WTC11 (cell line): ENCODE measurements around the gene MERTK. TPM values are rescaled to one million over a fixed set of nuclear protein-coding genes. Genes with fewer than 3 reads are reported as not detected.
"Not testable (repeated sequence)": the region's sequence is repeated elsewhere in the genome, so short reads cannot be mapped to it uniquely, and the experiment has no call there.

Experiments used
- ATAC-seq: fragments of 200-7000 bp; cut with Tn5 transposase; 2 replicates; pipeline ENCODE4 v1.10.0; 2021; ENCODE audit warnings: mild to moderate bottlenecking, moderate library complexity
- CTCF ChIA-PET: fragments of 300-600 bp; sonication (Branson Sonifier 250); formaldehyde crosslinking; loops from one replicate; lab custom pipeline; 2021; ENCODE audit warnings: antibody characterized with exemption; lab: Charles Lee
- POLR2A ChIA-PET: fragments of 350-600 bp; sonication (Branson Sonifier 250); formaldehyde crosslinking; loops from one replicate; lab custom pipeline; 2021; ENCODE audit warnings: antibody characterized with exemption; lab: Charles Lee
- DNase-seq: peaks from one replicate; pipeline ENCODE4 v3.0.0; 2021; ENCODE audit warnings: low spot score
- H3K27ac Mint-ChIP-seq: 2 replicates; pipeline ENCODE4 v1.8.0; 2021; ENCODE audit warnings: mixed read lengths
- H3K27me3 Mint-ChIP-seq: 2 replicates; pipeline ENCODE4 v1.8.0; 2021; ENCODE audit warnings: low read depth, mild to moderate bottlenecking, moderate library complexity, mixed read lengths
- H3K36me3 Mint-ChIP-seq: 2 replicates; pipeline ENCODE4 v1.8.0; 2021; ENCODE audit warnings: mixed read lengths
- H3K4me1 Mint-ChIP-seq: 2 replicates; pipeline ENCODE4 v1.8.0; 2022; ENCODE audit warnings: mixed read lengths
- H3K4me3 Mint-ChIP-seq: 2 replicates; pipeline ENCODE4 v1.8.0; 2021; ENCODE audit warnings: mild to moderate bottlenecking, moderate library complexity, mixed read lengths
- H3K9me3 Mint-ChIP-seq: 2 replicates; pipeline ENCODE4 v1.8.0; 2021; ENCODE audit warnings: mixed read lengths
- ATF1 ChIP-seq: sonication (generic); formaldehyde crosslinking; IDR thresholded peaks from 2 replicates; pipeline ENCODE4 v1.8.1; 2023; ENCODE audit warnings: mild to moderate bottlenecking, moderate library complexity, missing genetic modification reagents
- CDX4 ChIP-seq: fragments of 250-450 bp; sonication (Bioruptor Pico); IDR thresholded peaks from 2 replicates; pipeline ENCODE4 v1.9.0; 2021; ENCODE audit warnings: moderate library complexity, mild to moderate bottlenecking, inconsistent platforms, borderline replicate concordance
- ETV6 ChIP-seq: sonication (generic); formaldehyde crosslinking; IDR thresholded peaks from 2 replicates; pipeline ENCODE4 v1.8.1; 2022; ENCODE audit warnings: mild to moderate bottlenecking, missing genetic modification reagents
- GABPB1 ChIP-seq: sonication (generic); formaldehyde crosslinking; IDR thresholded peaks from 2 replicates; pipeline ENCODE4 v1.8.1; 2023; ENCODE audit warnings: mild to moderate bottlenecking, missing genetic modification reagents
- NR2C2 ChIP-seq: sonication (generic); formaldehyde crosslinking; IDR thresholded peaks from 2 replicates; pipeline ENCODE4 v1.8.0; 2022; ENCODE audit warnings: mild to moderate bottlenecking, missing genetic modification reagents
- RORB ChIP-seq: fragments of 250-450 bp; sonication (Bioruptor Pico); IDR thresholded peaks from 2 replicates; pipeline ENCODE4 v1.9.0; 2021; ENCODE audit warnings: mild to moderate bottlenecking
- SMAD4 ChIP-seq: sonication (generic); formaldehyde crosslinking; IDR thresholded peaks from 2 replicates; pipeline ENCODE4 v1.8.0; 2022; ENCODE audit warnings: mild to moderate bottlenecking, missing genetic modification reagents
- TCF7 ChIP-seq: sonication (generic); formaldehyde crosslinking; IDR thresholded peaks from 2 replicates; pipeline ENCODE4 v1.8.0; 2022; ENCODE audit warnings: mild to moderate bottlenecking, low read depth, missing genetic modification reagents, moderate library complexity
- ZNF232 ChIP-seq: sonication (generic); formaldehyde crosslinking; IDR thresholded peaks from 2 replicates; pipeline ENCODE4 v1.8.0; 2022; ENCODE audit warnings: mild to moderate bottlenecking, missing genetic modification reagents
- ZNF317 ChIP-seq: sonication (generic); formaldehyde crosslinking; IDR thresholded peaks from 2 replicates; pipeline ENCODE4 v1.8.1; 2023; ENCODE audit warnings: low read depth, mild to moderate bottlenecking, moderate library complexity, missing genetic modification reagents, borderline replicate concordance
- ZNF423 ChIP-seq: fragments of 250-450 bp; sonication (Bioruptor Pico); IDR thresholded peaks from 2 replicates; pipeline ENCODE4 v2.1.2; 2022; ENCODE audit warnings: mild to moderate bottlenecking, moderate library complexity
- total RNA-seq: library from RNA; stranded (reverse); gene quantifications from 3 replicates; pipeline ENCODE4 v1.2.3, GENCODE V29; 2021
- TF ChIP-seq, protein P1 (sequence below): sonication (generic); formaldehyde crosslinking; IDR thresholded peaks from 2 replicates; pipeline ENCODE4 v1.8.0; 2023; ENCODE audit warnings: missing genetic modification reagents, mild to moderate bottlenecking, borderline replicate concordance
- TF ChIP-seq, protein P2 (sequence below): sonication (generic); formaldehyde crosslinking; conservative IDR thresholded peaks from 2 replicates; pipeline ENCODE4 v1.8.1; 2022; ENCODE audit warnings: mild to moderate bottlenecking, missing genetic modification reagents
- TF ChIP-seq, protein P3 (sequence below): sonication (generic); formaldehyde crosslinking; IDR thresholded peaks from 2 replicates; pipeline ENCODE4 v1.8.1; 2023; ENCODE audit warnings: mild to moderate bottlenecking, missing genetic modification reagents
- TF ChIP-seq, protein P4 (sequence below): sonication (generic); formaldehyde crosslinking; IDR thresholded peaks from 2 replicates; pipeline ENCODE4 v1.8.1; 2023; ENCODE audit warnings: mild to moderate bottlenecking, missing genetic modification reagents, moderate library complexity
- TF ChIP-seq, protein P5 (sequence below): sonication (generic); formaldehyde crosslinking; IDR thresholded peaks from 2 replicates; pipeline ENCODE4 v1.8.0; 2022; ENCODE audit warnings: mild to moderate bottlenecking, missing genetic modification reagents

The MERTK gene
- total RNA-seq, 1 experiment from 2014 or later, result 6.9 TPM

- TF ChIP-seq RORB (CRISPR knock-in tag), result no peak
- TF ChIP-seq, protein P1, sequence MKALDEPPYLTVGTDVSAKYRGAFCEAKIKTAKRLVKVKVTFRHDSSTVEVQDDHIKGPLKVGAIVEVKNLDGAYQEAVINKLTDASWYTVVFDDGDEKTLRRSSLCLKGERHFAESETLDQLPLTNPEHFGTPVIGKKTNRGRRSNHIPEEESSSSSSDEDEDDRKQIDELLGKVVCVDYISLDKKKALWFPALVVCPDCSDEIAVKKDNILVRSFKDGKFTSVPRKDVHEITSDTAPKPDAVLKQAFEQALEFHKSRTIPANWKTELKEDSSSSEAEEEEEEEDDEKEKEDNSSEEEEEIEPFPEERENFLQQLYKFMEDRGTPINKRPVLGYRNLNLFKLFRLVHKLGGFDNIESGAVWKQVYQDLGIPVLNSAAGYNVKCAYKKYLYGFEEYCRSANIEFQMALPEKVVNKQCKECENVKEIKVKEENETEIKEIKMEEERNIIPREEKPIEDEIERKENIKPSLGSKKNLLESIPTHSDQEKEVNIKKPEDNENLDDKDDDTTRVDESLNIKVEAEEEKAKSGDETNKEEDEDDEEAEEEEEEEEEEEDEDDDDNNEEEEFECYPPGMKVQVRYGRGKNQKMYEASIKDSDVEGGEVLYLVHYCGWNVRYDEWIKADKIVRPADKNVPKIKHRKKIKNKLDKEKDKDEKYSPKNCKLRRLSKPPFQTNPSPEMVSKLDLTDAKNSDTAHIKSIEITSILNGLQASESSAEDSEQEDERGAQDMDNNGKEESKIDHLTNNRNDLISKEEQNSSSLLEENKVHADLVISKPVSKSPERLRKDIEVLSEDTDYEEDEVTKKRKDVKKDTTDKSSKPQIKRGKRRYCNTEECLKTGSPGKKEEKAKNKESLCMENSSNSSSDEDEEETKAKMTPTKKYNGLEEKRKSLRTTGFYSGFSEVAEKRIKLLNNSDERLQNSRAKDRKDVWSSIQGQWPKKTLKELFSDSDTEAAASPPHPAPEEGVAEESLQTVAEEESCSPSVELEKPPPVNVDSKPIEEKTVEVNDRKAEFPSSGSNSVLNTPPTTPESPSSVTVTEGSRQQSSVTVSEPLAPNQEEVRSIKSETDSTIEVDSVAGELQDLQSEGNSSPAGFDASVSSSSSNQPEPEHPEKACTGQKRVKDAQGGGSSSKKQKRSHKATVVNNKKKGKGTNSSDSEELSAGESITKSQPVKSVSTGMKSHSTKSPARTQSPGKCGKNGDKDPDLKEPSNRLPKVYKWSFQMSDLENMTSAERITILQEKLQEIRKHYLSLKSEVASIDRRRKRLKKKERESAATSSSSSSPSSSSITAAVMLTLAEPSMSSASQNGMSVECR (CRISPR knock-in tag), result no peak
- TF ChIP-seq ATF1 (CRISPR knock-in tag), result no peak
- TF ChIP-seq, protein P2, sequence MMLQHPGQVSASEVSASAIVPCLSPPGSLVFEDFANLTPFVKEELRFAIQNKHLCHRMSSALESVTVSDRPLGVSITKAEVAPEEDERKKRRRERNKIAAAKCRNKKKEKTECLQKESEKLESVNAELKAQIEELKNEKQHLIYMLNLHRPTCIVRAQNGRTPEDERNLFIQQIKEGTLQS, result no peak
- no peak for TF ChIP-seq ETV6
- TF ChIP-seq, all 79 proteins: peak for 0
Observed at GRCh38 chr2:111957872-111958354, 59.5 kb downstream of the MERTK start (continued).

GRCh38 chr2:111958901-111959300, 60.5 kb downstream of the MERTK start:
- no peak for DNase-seq
- no peaks in the 10 kb centered on the region for H3K27me3 Mint-ChIP-seq
- TF ChIP-seq ZNF317 (CRISPR knock-in tag) (no peak), NR2C2 (no peak), GABPB1 (no peak), SMAD4 (CRISPR knock-in tag) (no peak), ZNF423 (CRISPR knock-in tag) (no peak), ZNF232 (CRISPR knock-in tag) (no peak), CDX4 (CRISPR knock-in tag) (no peak)
- TF ChIP-seq, all 79 proteins: peak for 0
- ATAC-seq, result no peak
- POLR2A ChIA-PET, result no interaction called here
- Mint-ChIP-seq H3K4me3 (no peak overlapping the region), H3K36me3 (no peaks in the 10 kb centered on the region), H3K4me1 (peaks cover 13% of the 10 kb centered on the region), H3K9me3 (no peaks in the 10 kb centered on the region), H3K27ac (no peak overlapping the region)
- CTCF ChIA-PET, result interaction anchor here (0.6 to 1.3 kb wide), 3 partner anchors 39 to 88 kb away, joined by 3 read pairs; no protein-coding TSS in a partner anchor

- TF ChIP-seq, protein P3, sequence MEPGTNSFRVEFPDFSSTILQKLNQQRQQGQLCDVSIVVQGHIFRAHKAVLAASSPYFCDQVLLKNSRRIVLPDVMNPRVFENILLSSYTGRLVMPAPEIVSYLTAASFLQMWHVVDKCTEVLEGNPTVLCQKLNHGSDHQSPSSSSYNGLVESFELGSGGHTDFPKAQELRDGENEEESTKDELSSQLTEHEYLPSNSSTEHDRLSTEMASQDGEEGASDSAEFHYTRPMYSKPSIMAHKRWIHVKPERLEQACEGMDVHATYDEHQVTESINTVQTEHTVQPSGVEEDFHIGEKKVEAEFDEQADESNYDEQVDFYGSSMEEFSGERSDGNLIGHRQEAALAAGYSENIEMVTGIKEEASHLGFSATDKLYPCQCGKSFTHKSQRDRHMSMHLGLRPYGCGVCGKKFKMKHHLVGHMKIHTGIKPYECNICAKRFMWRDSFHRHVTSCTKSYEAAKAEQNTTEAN (CRISPR knock-in tag), result no peak
- TF ChIP-seq, protein P4, sequence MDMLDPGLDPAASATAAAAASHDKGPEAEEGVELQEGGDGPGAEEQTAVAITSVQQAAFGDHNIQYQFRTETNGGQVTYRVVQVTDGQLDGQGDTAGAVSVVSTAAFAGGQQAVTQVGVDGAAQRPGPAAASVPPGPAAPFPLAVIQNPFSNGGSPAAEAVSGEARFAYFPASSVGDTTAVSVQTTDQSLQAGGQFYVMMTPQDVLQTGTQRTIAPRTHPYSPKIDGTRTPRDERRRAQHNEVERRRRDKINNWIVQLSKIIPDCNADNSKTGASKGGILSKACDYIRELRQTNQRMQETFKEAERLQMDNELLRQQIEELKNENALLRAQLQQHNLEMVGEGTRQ (CRISPR knock-in tag), result no peak
- TF ChIP-seq, protein P5, sequence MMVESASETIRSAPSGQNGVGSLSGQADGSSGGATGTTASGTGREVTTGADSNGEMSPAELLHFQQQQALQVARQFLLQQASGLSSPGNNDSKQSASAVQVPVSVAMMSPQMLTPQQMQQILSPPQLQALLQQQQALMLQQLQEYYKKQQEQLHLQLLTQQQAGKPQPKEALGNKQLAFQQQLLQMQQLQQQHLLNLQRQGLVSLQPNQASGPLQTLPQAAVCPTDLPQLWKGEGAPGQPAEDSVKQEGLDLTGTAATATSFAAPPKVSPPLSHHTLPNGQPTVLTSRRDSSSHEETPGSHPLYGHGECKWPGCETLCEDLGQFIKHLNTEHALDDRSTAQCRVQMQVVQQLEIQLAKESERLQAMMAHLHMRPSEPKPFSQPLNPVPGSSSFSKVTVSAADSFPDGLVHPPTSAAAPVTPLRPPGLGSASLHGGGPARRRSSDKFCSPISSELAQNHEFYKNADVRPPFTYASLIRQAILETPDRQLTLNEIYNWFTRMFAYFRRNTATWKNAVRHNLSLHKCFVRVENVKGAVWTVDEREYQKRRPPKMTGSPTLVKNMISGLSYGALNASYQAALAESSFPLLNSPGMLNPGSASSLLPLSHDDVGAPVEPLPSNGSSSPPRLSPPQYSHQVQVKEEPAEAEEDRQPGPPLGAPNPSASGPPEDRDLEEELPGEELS (CRISPR knock-in tag), result no peak
- TF ChIP-seq RORB (CRISPR knock-in tag) (no peak), TCF7 (CRISPR knock-in tag) (no peak)
Observed at GRCh38 chr2:111961663-111962062, 63.3 kb downstream of the MERTK start.

GRCh38 chr2:111963086-111963485, 64.7 kb downstream of the MERTK start:
- H3K27me3 Mint-ChIP-seq, H3K27ac Mint-ChIP-seq, DNase-seq, CTCF ChIA-PET, POLR2A ChIA-PET, H3K4me3 Mint-ChIP-seq, H3K36me3 Mint-ChIP-seq, H3K9me3 Mint-ChIP-seq, ATAC-seq: not testable (repeated sequence)
- H3K4me1 Mint-ChIP-seq, result peaks cover 13% of the 10 kb centered on the region

More at GRCh38 chr2:111961663-111962062, 63.3 kb downstream of the MERTK start:
- ChIA-PET CTCF (no interaction called here), POLR2A (no interaction called here)
- Mint-ChIP-seq H3K9me3 (no peaks in the 10 kb centered on the region), H3K4me3 (no peak overlapping the region), H3K27ac (no peak overlapping the region; the same call in 1 of the 2 replicates), H3K4me1 (peaks cover 13% of the 10 kb centered on the region), H3K27me3 (no peaks in the 10 kb centered on the region), H3K36me3 (no peaks in the 10 kb centered on the region)
- ATAC-seq (no peak), DNase-seq (no peak)

DNA sequence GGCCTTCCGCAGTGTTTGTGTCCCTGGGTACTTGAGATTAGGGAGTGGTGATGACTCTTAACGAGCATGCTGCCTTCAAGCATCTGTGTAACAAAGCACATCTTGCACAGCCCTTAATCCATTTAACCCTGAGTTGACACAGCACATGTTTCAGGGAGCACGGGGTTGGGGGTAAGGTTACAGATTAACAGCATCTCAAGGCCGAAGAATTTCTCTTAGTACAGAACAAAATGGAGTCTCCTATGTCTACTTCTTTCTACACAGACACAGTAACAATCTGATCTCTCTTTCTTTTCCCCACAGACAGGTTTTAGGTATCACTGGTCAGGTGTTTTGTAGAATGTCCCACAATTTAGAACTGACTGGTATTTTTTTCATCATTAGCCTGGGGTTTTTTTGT, 65.1 kb downstream of the MERTK start:
- POLR2A ChIA-PET, H3K9me3 Mint-ChIP-seq, CTCF ChIA-PET, H3K36me3 Mint-ChIP-seq, H3K27ac Mint-ChIP-seq, ATAC-seq, DNase-seq, H3K4me3 Mint-ChIP-seq, H3K27me3 Mint-ChIP-seq: not testable (repeated sequence)
- H3K4me1 Mint-ChIP-seq, result peaks cover 13% of the 10 kb centered on the region
